Cortex of kidney (tissue), 1 donor: ENCODE data around the gene DPY19L1.
"Not testable (repeated sequence)": the region's sequence is repeated elsewhere in the genome, so short reads cannot be mapped to it uniquely, and the experiment has no call there.

Experiments used
- DNase-seq: peaks from one replicate; lab custom pipeline; 2025; lab: John Stamatoyannopoulos, UW

Gene DPY19L1

GRCh38 chr7:34988442-34989125 is 48.7 kb downstream of the DPY19L1 start:
- not testable (repeated sequence) for DNase-seq

GRCh38 chr7:34985155-34985554 is 52.1 kb downstream of the DPY19L1 start:
- DNase-seq, result not testable (repeated sequence)

- not testable (repeated sequence) for DNase-seq
Observed at GRCh38 chr7:34984140-34984539, 53.1 kb downstream of the DPY19L1 start.

- no peak for DNase-seq
Observed at GRCh38 chr7:34982371-34983019, 54.8 kb downstream of the DPY19L1 start.

- not testable (repeated sequence) for DNase-seq
Observed at GRCh38 chr7:34979124-34979523, 58.2 kb downstream of the DPY19L1 start.

- no peak for DNase-seq
Observed at GRCh38 chr7:34973400-34973760, 63.9 kb downstream of the DPY19L1 start.

GRCh38 chr7:34972739-34973399 is 64.4 kb downstream of the DPY19L1 start:
- DNase-seq, result not testable (repeated sequence)

- not testable (repeated sequence) for DNase-seq
Observed at GRCh38 chr7:34967818-34968217, 69.5 kb downstream of the DPY19L1 start.

DNA sequence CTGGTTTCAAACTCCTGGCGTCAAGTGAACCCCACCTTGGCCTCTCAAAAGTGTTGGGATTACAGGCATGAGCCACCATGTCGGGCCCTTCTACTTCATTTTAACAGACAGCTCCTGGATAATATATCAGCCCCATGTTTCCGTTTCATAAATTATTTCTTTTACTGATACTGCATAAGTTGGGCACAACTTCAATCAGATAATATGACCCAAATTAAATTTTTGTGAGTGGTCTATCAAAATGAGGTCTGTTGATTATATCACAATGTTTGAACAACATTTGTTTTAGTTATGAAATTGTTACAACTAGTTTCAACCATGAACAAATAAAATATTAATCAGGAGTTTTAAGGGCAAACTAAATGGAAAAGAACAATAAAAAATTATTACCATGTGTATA is 70.8 kb downstream of the DPY19L1 start:
- DNase-seq, result not testable (repeated sequence)

DNA sequence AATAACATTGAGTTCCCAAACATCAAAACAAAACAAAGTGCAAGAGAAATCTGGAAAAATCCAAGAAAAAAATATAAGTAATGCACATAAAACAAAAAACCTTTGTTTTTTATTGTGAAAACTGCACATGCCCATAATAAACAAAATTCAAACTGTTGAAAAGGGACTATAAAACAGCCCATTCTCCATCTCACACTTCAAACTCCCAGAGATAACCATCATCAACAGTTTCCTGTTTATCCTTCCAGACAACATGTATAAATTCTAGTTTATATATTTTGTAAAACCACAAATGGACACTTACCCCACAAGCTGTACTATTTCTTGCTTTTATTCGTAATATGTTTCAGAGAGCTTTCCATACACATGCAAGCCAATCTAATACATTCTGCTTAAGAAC is 79.3 kb downstream of the DPY19L1 start:
- no peak for DNase-seq

DNA sequence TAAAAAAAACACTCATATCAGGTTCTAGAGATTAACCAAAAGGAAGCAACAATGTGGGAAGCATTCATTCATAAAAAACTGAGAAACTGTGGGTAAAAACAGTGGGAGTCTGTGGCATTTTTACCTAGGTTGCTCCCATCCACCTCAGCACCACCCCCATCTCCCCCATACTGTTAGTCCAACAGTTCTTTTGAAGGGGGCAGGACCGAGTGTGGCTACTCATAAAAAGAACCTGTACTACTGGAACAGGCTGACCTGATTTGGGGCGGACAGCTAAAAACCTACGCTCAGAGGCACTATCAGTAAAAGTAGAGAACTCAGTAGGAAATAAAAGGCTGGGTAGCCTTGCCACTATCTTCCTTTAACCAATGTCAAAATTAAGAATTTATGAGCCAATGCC is 84.5 kb downstream of the DPY19L1 start:
- DNase-seq, result no peak

- DNase-seq, result no peak
Observed at GRCh38 chr7:34949361-34949760, 87.9 kb downstream of the DPY19L1 start.

GRCh38 chr7:34947427-34947826 is 89.9 kb downstream of the DPY19L1 start:
- DNase-seq, result not testable (repeated sequence)

DNA sequence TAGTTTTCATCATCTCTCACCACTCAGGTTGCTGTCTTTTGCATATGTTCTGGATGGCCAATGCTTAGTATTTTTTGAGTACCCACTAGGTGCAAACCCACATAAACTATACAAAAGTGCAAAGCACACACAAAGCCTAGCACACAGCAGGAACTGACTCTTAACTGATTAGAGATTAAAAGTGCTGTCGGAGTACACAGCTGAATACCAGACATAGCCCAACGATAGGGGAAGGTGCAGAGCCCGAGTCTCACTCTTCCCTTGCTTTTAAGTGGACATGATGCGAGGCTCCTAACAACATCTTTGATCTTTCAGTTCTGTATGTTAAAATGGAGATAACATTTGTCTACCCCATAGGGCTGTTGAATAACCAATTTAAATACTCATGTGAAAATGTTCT is 90.8 kb downstream of the DPY19L1 start:
- DNase-seq, result no peak

DNA sequence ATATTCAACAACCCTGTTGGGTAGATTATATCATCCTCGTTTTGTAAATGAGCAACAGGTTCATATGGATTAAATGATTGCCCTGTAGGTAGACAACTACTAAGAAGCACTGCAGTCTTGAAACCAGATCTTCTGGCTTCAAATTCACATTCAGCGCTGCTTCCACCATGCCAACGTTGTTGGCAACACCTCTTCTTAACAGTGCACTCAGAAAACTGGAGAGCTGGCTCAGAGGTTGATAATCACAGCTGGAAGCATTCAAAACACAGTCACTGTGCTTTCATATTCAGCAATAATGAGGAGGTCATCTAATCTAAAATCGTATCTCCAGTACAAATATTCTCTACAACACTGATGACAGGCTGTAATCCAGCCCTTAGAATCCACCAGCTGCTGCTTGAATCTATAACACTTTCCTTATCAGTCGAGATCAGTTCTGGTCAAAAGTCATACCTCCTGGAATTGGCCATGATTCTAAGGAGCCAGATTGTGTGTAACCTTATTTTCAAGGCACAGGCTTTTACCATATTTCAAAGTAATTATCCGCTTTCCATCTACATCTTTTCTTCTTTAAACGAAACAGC is 91.3 kb downstream of the DPY19L1 start:
- not testable (repeated sequence) for DNase-seq

DNA sequence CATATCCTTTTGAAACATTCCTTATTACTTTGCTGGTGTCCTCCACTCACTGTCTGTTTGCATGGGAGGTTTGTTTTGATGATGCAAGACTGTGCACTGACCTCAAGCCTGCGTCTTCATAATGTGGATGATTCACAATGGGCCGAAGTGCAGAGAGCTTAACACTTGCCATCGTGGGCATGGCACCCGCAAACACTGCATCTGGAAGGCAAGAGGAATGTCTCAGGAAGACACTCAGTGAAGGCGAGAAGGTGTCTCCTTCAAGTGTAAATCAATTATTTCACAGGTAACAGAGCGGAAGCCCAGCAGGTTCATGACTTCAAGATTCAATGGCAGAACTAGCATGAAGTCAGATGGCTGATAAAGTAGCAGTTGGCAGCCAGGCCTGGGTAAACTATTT is 98.1 kb downstream of the DPY19L1 start:
- DNase-seq, result no peak

- DNase-seq, result not testable (repeated sequence)
Observed at GRCh38 chr7:34935735-34936165, 101.5 kb downstream of the DPY19L1 start.

- no peak for DNase-seq
Observed at GRCh38 chr7:34931739-34932138, 105.5 kb downstream of the DPY19L1 start.

GRCh38 chr7:34929783-34930182 is 107.5 kb downstream of the DPY19L1 start:
- not testable (repeated sequence) for DNase-seq

DNA sequence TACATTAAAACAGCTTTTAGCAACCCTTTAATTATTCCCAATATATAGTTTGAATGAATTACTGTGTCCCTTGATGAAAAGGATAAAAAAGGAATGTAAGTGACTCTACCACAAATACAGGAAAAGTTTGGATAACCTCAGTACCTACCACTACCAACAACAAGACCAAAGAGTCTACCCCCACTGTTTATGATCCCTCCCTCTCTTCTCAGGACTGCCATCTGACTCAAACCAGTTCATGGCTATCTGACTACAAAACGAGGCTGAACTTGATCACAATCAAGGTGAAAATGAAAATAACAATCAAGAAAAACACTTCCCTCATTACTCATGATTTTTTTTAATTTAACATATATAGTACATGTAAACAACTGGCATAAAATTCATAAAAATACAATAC is 108.7 kb downstream of the DPY19L1 start:
- no peak for DNase-seq

GRCh38 chr7:34928052-34928451 is 109.2 kb downstream of the DPY19L1 start:
- DNase-seq, result no peak

DNA sequence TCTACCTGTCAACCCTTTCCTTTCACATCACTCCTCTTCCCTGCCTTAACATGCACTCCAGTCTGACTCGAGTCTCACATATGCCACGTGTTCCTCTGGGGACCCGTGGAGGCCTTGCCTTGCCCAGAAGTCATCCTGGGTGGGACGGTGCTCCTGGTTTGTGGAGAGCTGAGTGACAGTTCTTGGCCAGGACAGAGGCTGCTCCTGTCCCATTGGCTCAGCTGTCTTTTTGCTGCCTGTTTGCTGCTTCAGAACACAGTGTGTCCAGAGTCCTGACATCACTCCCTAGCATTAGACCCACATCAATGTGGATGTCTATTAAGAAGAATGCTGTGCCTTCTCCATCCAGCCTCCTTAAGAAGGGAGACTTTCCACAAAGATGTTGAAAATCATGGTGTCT is 116.8 kb downstream of the DPY19L1 start:
- DNase-seq, result not testable (repeated sequence)

DNA sequence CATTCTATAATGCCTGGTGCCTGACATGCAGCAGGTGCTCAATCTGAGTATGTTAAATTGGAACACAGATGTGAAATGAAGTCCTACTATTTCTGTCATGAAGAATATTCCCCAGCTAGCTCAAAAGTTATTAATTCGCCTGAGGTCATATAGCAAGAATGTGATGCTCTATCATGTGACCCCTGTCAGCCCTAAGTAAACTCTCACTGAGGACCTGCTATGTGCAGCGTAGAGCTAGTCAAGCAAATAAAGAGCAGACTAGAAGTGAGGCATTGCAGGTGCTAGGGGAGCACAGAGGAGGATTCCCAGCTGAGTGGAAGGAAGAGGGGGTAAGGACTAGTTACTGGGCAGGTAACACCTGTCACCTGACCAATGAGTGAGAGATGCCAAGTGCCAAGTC is 118.2 kb downstream of the DPY19L1 start:
- DNase-seq, result not testable (repeated sequence)
